SK-N-SH treated with all-trans-retinoic acid at 6 μM for 48 hours (cell line): ENCODE data around the gene SNRK.

ENCODE experiments used
- ARNTL ChIP-seq: fragments of 450-650 bp; formaldehyde crosslinking; IDR thresholded peaks from 2 replicates; pipeline ENCODE4 v1.5.0; 2020; ENCODE audit warnings: low read depth, mild to moderate bottlenecking, moderate library complexity, borderline replicate concordance
- BACH2 ChIP-seq: fragments of 250-450 bp; sonication (Bioruptor Pico); IDR thresholded peaks from 2 replicates; pipeline ENCODE4 v1.9.0; 2021; ENCODE audit warnings: mild to moderate bottlenecking, borderline replicate concordance
- ISL1 ChIP-seq: fragments of 250-450 bp; sonication (Bioruptor Pico); IDR thresholded peaks from 2 replicates; pipeline ENCODE4 v2.1.2; 2022; ENCODE audit warnings: mild to moderate bottlenecking, moderate library complexity
- SNAI2 ChIP-seq: fragments of 250-450 bp; sonication (Bioruptor Pico); IDR thresholded peaks from 2 replicates; pipeline ENCODE4 v1.5.0; 2020; ENCODE audit warnings: mild to moderate bottlenecking, moderate library complexity
- TCF4 ChIP-seq: fragments of 250-450 bp; sonication (Bioruptor Pico); IDR thresholded peaks from 2 replicates; pipeline ENCODE4 v1.8.0; 2021; ENCODE audit warnings: mild to moderate bottlenecking, moderate library complexity, borderline replicate concordance
- ZC3H10 ChIP-seq: fragments of 250-450 bp; sonication (Bioruptor Pico); IDR thresholded peaks from 2 replicates; pipeline ENCODE4 v1.5.1; 2021; ENCODE audit warnings: mild to moderate bottlenecking, moderate library complexity
- ZFP3 ChIP-seq: fragments of 250-450 bp; sonication (Bioruptor Pico); IDR thresholded peaks from 2 replicates; pipeline ENCODE4 v1.5.0; 2020; ENCODE audit warnings: mild to moderate bottlenecking, moderate library complexity
- ZFP30 ChIP-seq: fragments of 450-650 bp; formaldehyde crosslinking; IDR thresholded peaks from 2 replicates; pipeline ENCODE4 v1.5.0; 2022; ENCODE audit warnings: mild to moderate bottlenecking, moderate library complexity
- ZNF565 ChIP-seq: fragments of 450-650 bp; formaldehyde crosslinking; conservative IDR thresholded peaks from 2 replicates; pipeline ENCODE4 v1.5.0; 2020; ENCODE audit warnings: low read depth, mild to moderate bottlenecking, moderate library complexity
- ZNF8 ChIP-seq: fragments of 450-650 bp; formaldehyde crosslinking; IDR thresholded peaks from 2 replicates; pipeline ENCODE4 v1.5.0; 2020; ENCODE audit warnings: mild to moderate bottlenecking, moderate library complexity
- TF ChIP-seq, protein P1 (sequence below): fragments of 250-450 bp; sonication (Bioruptor Pico); IDR thresholded peaks from 2 replicates; pipeline ENCODE4 v1.8.0; 2020; ENCODE audit warnings: mild to moderate bottlenecking, moderate library complexity, borderline replicate concordance
- TF ChIP-seq, protein P2 (sequence below): fragments of 250-450 bp; sonication (Bioruptor Pico); IDR thresholded peaks from 2 replicates; pipeline ENCODE4 v1.5.0; 2020; ENCODE audit warnings: mild to moderate bottlenecking, moderate library complexity

DNA sequence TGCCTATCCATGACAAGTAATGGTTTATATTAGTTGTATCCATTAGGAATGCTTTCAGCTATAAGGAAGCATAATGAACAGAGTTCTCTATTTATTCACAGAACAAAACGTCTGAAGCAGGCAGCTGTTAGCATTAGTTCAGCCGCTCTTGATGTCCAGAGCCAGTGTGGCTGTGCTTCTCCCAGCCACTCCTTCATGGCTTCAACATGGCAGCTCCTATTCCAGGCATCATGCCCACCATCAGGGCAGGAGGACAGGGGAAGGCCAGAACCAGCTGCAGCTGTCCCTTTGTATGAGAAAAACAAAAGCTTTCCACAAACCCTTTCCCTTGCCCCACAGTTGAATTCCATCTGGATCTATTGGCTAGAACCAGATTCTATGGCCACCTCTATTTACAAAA is 12.9 kb upstream of the SNRK start:
- TF ChIP-seq ZNF565 (no peak), ZC3H10 (CRISPR knock-in tag) (no peak), ZFP30 (CRISPR knock-in tag) (no peak), BACH2 (CRISPR knock-in tag) (no peak), TCF4 (no peak), SNAI2 (no peak), ZFP3 (CRISPR knock-in tag) (no peak), ARNTL (CRISPR knock-in tag) (no peak), ZNF8 (CRISPR knock-in tag) (no peak), ISL1 (CRISPR knock-in tag) (no peak)
- TF ChIP-seq, protein P1, sequence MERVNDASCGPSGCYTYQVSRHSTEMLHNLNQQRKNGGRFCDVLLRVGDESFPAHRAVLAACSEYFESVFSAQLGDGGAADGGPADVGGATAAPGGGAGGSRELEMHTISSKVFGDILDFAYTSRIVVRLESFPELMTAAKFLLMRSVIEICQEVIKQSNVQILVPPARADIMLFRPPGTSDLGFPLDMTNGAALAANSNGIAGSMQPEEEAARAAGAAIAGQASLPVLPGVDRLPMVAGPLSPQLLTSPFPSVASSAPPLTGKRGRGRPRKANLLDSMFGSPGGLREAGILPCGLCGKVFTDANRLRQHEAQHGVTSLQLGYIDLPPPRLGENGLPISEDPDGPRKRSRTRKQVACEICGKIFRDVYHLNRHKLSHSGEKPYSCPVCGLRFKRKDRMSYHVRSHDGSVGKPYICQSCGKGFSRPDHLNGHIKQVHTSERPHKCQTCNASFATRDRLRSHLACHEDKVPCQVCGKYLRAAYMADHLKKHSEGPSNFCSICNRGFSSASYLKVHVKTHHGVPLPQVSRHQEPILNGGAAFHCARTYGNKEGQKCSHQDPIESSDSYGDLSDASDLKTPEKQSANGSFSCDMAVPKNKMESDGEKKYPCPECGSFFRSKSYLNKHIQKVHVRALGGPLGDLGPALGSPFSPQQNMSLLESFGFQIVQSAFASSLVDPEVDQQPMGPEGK (CRISPR knock-in tag), result no peak
- TF ChIP-seq, protein P2, sequence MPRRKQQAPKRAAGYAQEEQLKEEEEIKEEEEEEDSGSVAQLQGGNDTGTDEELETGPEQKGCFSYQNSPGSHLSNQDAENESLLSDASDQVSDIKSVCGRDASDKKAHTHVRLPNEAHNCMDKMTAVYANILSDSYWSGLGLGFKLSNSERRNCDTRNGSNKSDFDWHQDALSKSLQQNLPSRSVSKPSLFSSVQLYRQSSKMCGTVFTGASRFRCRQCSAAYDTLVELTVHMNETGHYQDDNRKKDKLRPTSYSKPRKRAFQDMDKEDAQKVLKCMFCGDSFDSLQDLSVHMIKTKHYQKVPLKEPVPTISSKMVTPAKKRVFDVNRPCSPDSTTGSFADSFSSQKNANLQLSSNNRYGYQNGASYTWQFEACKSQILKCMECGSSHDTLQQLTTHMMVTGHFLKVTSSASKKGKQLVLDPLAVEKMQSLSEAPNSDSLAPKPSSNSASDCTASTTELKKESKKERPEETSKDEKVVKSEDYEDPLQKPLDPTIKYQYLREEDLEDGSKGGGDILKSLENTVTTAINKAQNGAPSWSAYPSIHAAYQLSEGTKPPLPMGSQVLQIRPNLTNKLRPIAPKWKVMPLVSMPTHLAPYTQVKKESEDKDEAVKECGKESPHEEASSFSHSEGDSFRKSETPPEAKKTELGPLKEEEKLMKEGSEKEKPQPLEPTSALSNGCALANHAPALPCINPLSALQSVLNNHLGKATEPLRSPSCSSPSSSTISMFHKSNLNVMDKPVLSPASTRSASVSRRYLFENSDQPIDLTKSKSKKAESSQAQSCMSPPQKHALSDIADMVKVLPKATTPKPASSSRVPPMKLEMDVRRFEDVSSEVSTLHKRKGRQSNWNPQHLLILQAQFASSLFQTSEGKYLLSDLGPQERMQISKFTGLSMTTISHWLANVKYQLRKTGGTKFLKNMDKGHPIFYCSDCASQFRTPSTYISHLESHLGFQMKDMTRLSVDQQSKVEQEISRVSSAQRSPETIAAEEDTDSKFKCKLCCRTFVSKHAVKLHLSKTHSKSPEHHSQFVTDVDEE (CRISPR knock-in tag), result no peak
